ENCODE data around the gene DNALI1. TPM values are rescaled to one million over a fixed set of nuclear protein-coding genes. Genes with fewer than 3 reads are reported as not detected.

The DNALI1 gene
- total and polyA plus RNA-seq, 10 of the 15 experiments (the other 5 are each of a cell fraction or from before 2014, with no cell fraction given): 0.03 to 0.13 (median 0.05) TPM; not detected in 7

- TF ChIP-seq SKIL (IDR thresholded peaks at IDR 0.05; ENCODE audit: low read depth, poor library complexity, severe bottlenecking): no peak
- no peak for TF ChIP-seq SREBF2 (IDR thresholded peaks at IDR 0.05; ENCODE audit: low read length)
These were observed 38.9 kb downstream of the DNALI1 start, which contains the start of gene GNL2 (continued) for GRCh38 chr1:37595440-37596181.

GRCh38 chr1:37596182-37596667 lies 39.5 kb downstream of the DNALI1 start:
- Histone ChIP-seq H3K27me3 (replicated peaks in 1 of 2; ENCODE audit: control insufficient read depth in 2 of 2, insufficient read depth in 2 of 2, low read length in 1 of 2) (no peaks in the 10 kb centered on the region), H4K20me1 (ENCODE audit: control insufficient read depth, insufficient read depth) (no peaks in the 10 kb centered on the region), H3K4me1 (ENCODE audit: control insufficient read depth, insufficient read depth, low read length) (peaks cover 7% of the 10 kb centered on the region), H3K9ac (ENCODE audit: control insufficient read depth, insufficient read depth, low read length) (no peak overlapping the region), H3K4me3 (peak overlapping the region; percentile 77; the same call in 1 of the 2 replicates), H3K27ac (ENCODE audit: control insufficient read depth, insufficient read depth) (no peak overlapping the region), H3K9me3 (replicated peaks; ENCODE audit: control insufficient read depth, insufficient read depth, low read length) (no peaks in the 10 kb centered on the region), H3K79me2 (ENCODE audit: control insufficient read depth, insufficient read depth, low read length) (peaks cover 28% of the 10 kb centered on the region), H3K36me3 (ENCODE audit: control insufficient read depth in 2 of 2, insufficient read depth in 2 of 2, low read length in 1 of 2) (peaks cover 0 to 10% of the 10 kb centered on the region in 2 experiments; a peak in 2 of 4 replicates), H2AFZ (ENCODE audit: control insufficient read depth, low read depth, low read length) (peak overlapping the region; percentile 77), H3K4me2 (ENCODE audit: control insufficient read depth, insufficient read depth) (peak overlapping the region; percentile 82)
- ChIA-PET CTCF (interaction anchor here (0.8 to 17.5 kb wide), 4 partner anchors 87 to 145 kb away, joined by 3 to 521 read pairs (median 4); partner anchors contain the start of gene CDCA8), SMC1A (ENCODE audit: uncharacterized antibody, unreplicated experiment) (interaction anchor here (1.1 to 14.3 kb wide), 2 partner anchors 84 to 93 kb away, joined by 6 to 245 read pairs; no protein-coding TSS in a partner anchor), POLR2A (interaction anchor here (0.6 to 2.1 kb wide), 4 partner anchors 51 to 121 kb away, joined by 3 to 6 read pairs (median 4); a partner anchor contains a TSS), RAD21 (ENCODE audit: unreplicated experiment) (interaction anchor here (0.6 to 1.5 kb wide), 6 partner anchors 42 to 109 kb away, joined by 3 to 6 read pairs (median 3); partner anchors contain the start of genes CDCA8, MEAF6 and SNIP1)
- no peak for ATAC-seq
- DNase-seq (ENCODE audit: low read depth, low spot score): no peak
- TF ChIP-seq ZBTB33 (IDR thresholded peaks at IDR 0.05) (no peak), BMI1 (IDR thresholded peaks at IDR 0.05; ENCODE audit: borderline replicate concordance) (0 out of 2 replicates have a peak, but pooled peaks have one; percentile 52), SMARCA5 (IDR thresholded peaks at IDR 0.05) (no peak), NFXL1 (IDR thresholded peaks at IDR 0.05; ENCODE audit: borderline replicate concordance) (no peak)
- 2% methylated on average over 3 of the region's 3 CpGs for WGBS (ENCODE audit: insufficient coverage, insufficient replicate concordance, low lambda C conversion rate, missing lambda C conversion rate)
- in situ Hi-C loops (cut with MboI): loop anchor here (25.0 kb wide), 1 partner anchor 391 kb away; the partner anchor contains the start of gene SF3A3
- FAIRE-seq: no peak
- intact Hi-C loops (cut with micrococcal nuclease; ENCODE audit: unreplicated experiment): loop anchor here (5.0 kb wide), 1 partner anchor 124 kb away; the partner anchor contains the start of gene ZC3H12A
- no TSS peak for BruUV-seq (replicated peaks)
